ENCODE data around the gene SRGN. TPM values are rescaled to one million over a fixed set of nuclear protein-coding genes. Genes with fewer than 3 reads are reported as not detected.

The SRGN gene
- total and polyA plus RNA-seq, 2 of the 13 experiments (the other 11 are each of a cell fraction or from before 2014, with no cell fraction given): 0.09 TPM; not detected in 1

DNA sequence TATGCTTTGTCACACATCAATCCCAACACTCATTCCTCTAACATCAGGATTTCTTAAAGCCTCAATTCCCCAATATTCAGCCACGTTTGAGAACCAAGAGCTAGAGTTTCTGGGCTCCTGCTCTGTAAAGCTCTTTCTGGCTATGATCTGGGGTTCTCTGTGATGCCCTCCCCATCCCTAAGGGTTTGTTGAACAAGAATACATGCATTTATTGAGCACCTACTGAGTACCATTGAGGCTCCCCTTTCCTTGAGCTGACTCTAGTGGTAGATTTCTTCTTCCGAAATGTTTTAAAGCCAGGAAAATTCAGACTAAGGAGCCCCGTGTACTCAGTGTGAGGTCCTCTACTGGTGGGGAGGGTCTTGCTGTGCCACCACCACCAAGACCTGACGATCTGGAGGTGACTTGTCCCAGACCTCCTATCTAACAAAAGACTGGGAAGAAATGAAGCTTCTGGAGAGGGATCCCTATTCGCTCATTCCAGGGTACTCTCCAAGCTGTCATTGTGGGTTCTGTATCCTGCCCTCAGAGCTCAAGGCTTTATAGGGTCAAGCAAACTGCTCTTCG, 23.1 kb upstream of the SRGN start:
- no peak overlapping the region for H3K4me2 ChIP-seq (ENCODE audit: low read depth, low read length)
- no peak for DNase-seq (ENCODE audit: low spot score)
- ChIA-PET POLR2A (no interaction called here), CTCF (ENCODE audit: low intra/inter-chr PET ratio, low total read pairs) (no interaction called here)
- no TSS peak for BruUV-seq (replicated peaks)
- no peak overlapping the region for H3K9ac ChIP-seq (ENCODE audit: insufficient read depth, low read depth, low read length)
- no peaks in the 10 kb centered on the region for H3K9me3 ChIP-seq (ENCODE audit: low read length)
- in situ Hi-C loops (cut with HindIII; ENCODE audit: extremely low pct_ligation_motif_present, low pct_unique_long_range_greater_than_20kb) (no loop called here), intact Hi-C loops (cut with micrococcal nuclease; ENCODE audit: unreplicated experiment) (no loop called here)
- peaks cover 0 to 26% of the 10 kb centered on the region in 2 experiments; a peak in 2 of 5 replicates for H3K27me3 ChIP-seq (ENCODE audit: control insufficient read depth in 1 of 2, insufficient read depth in 2 of 2, low read length in 2 of 2)
- H2AFZ ChIP-seq (ENCODE audit: low read length): no peak overlapping the region
- no peak for FAIRE-seq
- WGBS (ENCODE audit: low lambda C conversion rate): 42% methylated on average over 4 of the region's 6 CpGs
- H4K20me1 ChIP-seq (ENCODE audit: insufficient read depth, low read length): no peaks in the 10 kb centered on the region
- H3K79me2 ChIP-seq (ENCODE audit: insufficient read depth, low read length): no peaks in the 10 kb centered on the region
- no peak overlapping the region for H3K27ac ChIP-seq (ENCODE audit: extremely low read length, insufficient read depth, low read length)
- H3K4me1 ChIP-seq (ENCODE audit: insufficient read depth, low read length): peaks cover 40% of the 10 kb centered on the region
- H3K36me3 ChIP-seq (replicated peaks in 1 of 2; ENCODE audit: control insufficient read depth in 1 of 2, insufficient read depth in 2 of 2, low read length in 2 of 2): no peaks in the 10 kb centered on the region
- no peak overlapping the region for H3K4me3 ChIP-seq (replicated peaks in 1 of 3; ENCODE audit: insufficient read depth in 1 of 3, low read depth in 2 of 3, low read length in 3 of 3)
- ATAC-seq: no peak
- TF ChIP-seq ZBTB39 (CRISPR knock-in tag; IDR thresholded peaks at IDR 0.05): no peak
- TF ChIP-seq ZNF878 (CRISPR knock-in tag; IDR thresholded peaks at IDR 0.05): no peak
- no peak for TF ChIP-seq RXRB (CRISPR knock-in tag; IDR thresholded peaks at IDR 0.05; ENCODE audit: borderline replicate concordance)
- TF ChIP-seq, protein P1, sequence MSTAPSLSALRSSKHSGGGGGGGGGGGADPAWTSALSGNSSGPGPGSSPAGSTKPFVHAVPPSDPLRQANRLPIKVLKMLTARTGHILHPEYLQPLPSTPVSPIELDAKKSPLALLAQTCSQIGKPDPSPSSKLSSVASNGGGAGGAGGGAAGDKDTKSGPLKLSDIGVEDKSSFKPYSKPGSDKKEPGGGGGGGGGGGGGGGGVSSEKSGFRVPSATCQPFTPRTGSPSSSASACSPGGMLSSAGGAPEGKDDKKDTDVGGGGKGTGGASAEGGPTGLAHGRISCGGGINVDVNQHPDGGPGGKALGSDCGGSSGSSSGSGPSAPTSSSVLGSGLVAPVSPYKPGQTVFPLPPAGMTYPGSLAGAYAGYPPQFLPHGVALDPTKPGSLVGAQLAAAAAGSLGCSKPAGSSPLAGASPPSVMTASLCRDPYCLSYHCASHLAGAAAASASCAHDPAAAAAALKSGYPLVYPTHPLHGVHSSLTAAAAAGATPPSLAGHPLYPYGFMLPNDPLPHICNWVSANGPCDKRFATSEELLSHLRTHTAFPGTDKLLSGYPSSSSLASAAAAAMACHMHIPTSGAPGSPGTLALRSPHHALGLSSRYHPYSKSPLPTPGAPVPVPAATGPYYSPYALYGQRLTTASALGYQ (CRISPR knock-in tag; IDR thresholded peaks at IDR 0.05): no peak
- no peak for TF ChIP-seq NFRKB (IDR thresholded peaks at IDR 0.05)
- TF ChIP-seq ZNF18 (CRISPR knock-in tag; IDR thresholded peaks at IDR 0.05; ENCODE audit: insufficient replicate concordance): no peak
- TF ChIP-seq ZNF136 (CRISPR knock-in tag; IDR thresholded peaks at IDR 0.05; ENCODE audit: low read depth): no peak
- no peak for TF ChIP-seq GMEB2 (CRISPR knock-in tag; IDR thresholded peaks at IDR 0.05; ENCODE audit: low read depth)
- TF ChIP-seq TEAD2 (CRISPR knock-in tag; IDR thresholded peaks at IDR 0.05): no peak
- TF ChIP-seq PATZ1 (CRISPR knock-in tag; IDR thresholded peaks at IDR 0.05): no peak
- no peak for TF ChIP-seq KAT2B (IDR thresholded peaks at IDR 0.05; ENCODE audit: borderline replicate concordance, low read depth, low read length)
- TF ChIP-seq ZIK1 (CRISPR knock-in tag; IDR thresholded peaks at IDR 0.05; ENCODE audit: borderline replicate concordance, low read depth): no peak
- TF ChIP-seq MTA3 (CRISPR knock-in tag; IDR thresholded peaks at IDR 0.05): no peak
- no peak for TF ChIP-seq SP5 (CRISPR knock-in tag; IDR thresholded peaks at IDR 0.05; ENCODE audit: borderline replicate concordance, low read depth)
- no peak for TF ChIP-seq NFE2L1 (CRISPR knock-in tag; IDR thresholded peaks at IDR 0.05; ENCODE audit: borderline replicate concordance)
- TF ChIP-seq SNAI1 (CRISPR knock-in tag; IDR thresholded peaks at IDR 0.05; ENCODE audit: borderline replicate concordance): no peak
